ENCODE data around the gene XXYLT1. TPM values are rescaled to one million over a fixed set of nuclear protein-coding genes. Genes with fewer than 3 reads are reported as not detected.

XXYLT1 gene
- total RNA-seq, 2 experiments from 2014 or later, result 3.1 to 3.7 TPM

DNA sequence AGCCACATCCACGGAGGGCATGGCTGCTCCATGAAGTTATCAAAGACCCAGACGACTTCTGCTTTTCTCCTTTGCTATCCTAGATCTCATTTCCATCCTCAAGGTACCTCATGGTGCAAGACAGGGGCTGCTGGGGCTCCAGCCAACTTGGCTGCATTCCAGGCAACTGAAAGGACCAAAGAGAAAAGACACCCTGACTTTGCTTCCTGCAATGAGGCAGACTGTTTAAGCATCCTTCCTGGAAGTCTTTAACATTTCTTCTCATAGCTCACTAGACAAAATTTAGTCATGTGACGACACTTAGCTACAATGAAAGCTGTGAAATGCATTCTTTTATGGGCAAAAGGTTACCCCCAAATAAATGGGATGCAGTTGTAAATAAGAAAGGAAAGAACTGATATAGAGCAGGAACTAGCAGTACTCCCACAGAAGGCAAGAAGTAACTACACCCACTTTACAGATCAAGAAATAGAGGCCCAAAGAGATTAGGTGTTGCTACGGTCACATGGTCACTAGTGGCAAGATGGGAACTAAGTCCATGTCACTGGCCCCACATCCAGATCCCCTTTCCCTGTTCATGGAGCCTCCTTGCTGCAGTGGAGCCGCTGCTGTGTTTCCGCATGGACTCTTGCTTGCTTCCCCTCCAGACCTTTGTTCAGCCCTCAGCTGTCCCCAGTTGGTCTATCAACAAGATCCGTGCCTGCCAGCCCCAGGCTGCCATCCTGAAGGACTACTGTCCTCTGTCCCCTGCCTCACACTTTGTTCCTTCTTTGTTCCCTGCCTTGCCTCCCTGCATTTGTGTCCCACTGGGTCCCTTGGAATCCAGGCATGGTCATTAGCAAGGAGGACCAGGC lies 107.0 kb downstream of the XXYLT1 start:
- no peak for ATAC-seq (ENCODE audit: poor library complexity)
- no peaks in the 10 kb centered on the region for H3K36me3 ChIP-seq (ENCODE audit: insufficient read depth, low read length)
- Mint-ChIP-seq H3K4me1 (ENCODE audit: low read depth) (peaks cover 26% of the 10 kb centered on the region), H3K27me3 (no peaks in the 10 kb centered on the region), H3K36me3 (ENCODE audit: low read depth) (no peaks in the 10 kb centered on the region), H3K27ac (peak overlapping the region; percentile 74), H3K9me3 (no peaks in the 10 kb centered on the region), H3K4me3 (no peak overlapping the region)
- H3K27me3 ChIP-seq (ENCODE audit: control insufficient read depth in 1 of 2, insufficient read depth in 2 of 2, low read length in 2 of 2), result no peaks in the 10 kb centered on the region
- H3K4me3 ChIP-seq (ENCODE audit: low read length), result no peak overlapping the region
- intact Hi-C loops (cut with DNase I, micrococcal nuclease), result no loop called here
- TF ChIP-seq, protein P1, sequence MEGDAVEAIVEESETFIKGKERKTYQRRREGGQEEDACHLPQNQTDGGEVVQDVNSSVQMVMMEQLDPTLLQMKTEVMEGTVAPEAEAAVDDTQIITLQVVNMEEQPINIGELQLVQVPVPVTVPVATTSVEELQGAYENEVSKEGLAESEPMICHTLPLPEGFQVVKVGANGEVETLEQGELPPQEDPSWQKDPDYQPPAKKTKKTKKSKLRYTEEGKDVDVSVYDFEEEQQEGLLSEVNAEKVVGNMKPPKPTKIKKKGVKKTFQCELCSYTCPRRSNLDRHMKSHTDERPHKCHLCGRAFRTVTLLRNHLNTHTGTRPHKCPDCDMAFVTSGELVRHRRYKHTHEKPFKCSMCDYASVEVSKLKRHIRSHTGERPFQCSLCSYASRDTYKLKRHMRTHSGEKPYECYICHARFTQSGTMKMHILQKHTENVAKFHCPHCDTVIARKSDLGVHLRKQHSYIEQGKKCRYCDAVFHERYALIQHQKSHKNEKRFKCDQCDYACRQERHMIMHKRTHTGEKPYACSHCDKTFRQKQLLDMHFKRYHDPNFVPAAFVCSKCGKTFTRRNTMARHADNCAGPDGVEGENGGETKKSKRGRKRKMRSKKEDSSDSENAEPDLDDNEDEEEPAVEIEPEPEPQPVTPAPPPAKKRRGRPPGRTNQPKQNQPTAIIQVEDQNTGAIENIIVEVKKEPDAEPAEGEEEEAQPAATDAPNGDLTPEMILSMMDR (IDR thresholded peaks at IDR 0.05), result no peak
- ChIA-PET POLR2A (interaction anchor here (1.0 kb wide), 1 partner anchor 16 kb away, joined by 3 read pairs; no protein-coding TSS in a partner anchor), CTCF (no interaction called here)
- no peak for DNase-seq
- H3K9me3 ChIP-seq (ENCODE audit: control insufficient read depth in 1 of 2, insufficient read depth in 1 of 2, low read length in 2 of 2), result no peaks in the 10 kb centered on the region
- peaks cover 26% of the 10 kb centered on the region for H3K4me1 ChIP-seq (ENCODE audit: insufficient read depth, low read length)
- no peak overlapping the region for H3K27ac ChIP-seq (ENCODE audit: low read depth in 1 of 2, low read length in 2 of 2)

DNA sequence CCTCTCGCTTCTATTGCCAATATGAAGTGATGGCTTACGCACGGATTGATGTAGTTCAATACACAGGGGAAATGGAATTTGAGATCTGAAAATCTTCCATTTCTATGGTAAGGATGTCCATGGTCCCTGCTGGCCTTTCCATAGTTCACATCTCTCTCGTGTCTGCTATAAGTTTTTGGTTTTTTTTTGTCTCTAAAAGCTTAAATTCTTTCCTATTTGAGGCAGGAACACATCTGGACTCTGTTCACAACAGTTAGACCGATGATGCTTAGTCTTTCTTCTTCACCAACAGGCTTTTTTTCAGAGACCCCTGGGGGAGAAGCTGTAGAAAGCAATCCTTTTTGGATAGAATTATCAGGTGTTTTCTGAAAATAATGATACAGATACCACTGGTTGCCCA lies 108.1 kb downstream of the XXYLT1 start:
- Histone ChIP-seq H3K9me3 (ENCODE audit: control insufficient read depth in 1 of 2, insufficient read depth in 1 of 2, low read length in 2 of 2) (no peaks in the 10 kb centered on the region), H3K4me1 (ENCODE audit: insufficient read depth, low read length) (peaks cover 26% of the 10 kb centered on the region), H3K27me3 (ENCODE audit: control insufficient read depth in 1 of 2, insufficient read depth in 2 of 2, low read length in 2 of 2) (no peaks in the 10 kb centered on the region), H3K36me3 (ENCODE audit: insufficient read depth, low read length) (no peaks in the 10 kb centered on the region), H3K27ac (ENCODE audit: low read depth in 1 of 2, low read length in 2 of 2) (no peak overlapping the region), H3K4me3 (ENCODE audit: low read length) (no peak overlapping the region)
- H3K27ac Mint-ChIP-seq, result peak overlapping the region; percentile 74
- CTCF ChIA-PET, result interaction anchor here (2.0 kb wide), 1 partner anchor 29 kb away, joined by 5 read pairs; no protein-coding TSS in a partner anchor
- H3K4me3 Mint-ChIP-seq, result no peak overlapping the region
- no peaks in the 10 kb centered on the region for H3K27me3 Mint-ChIP-seq
- H3K36me3 Mint-ChIP-seq (ENCODE audit: low read depth), result no peaks in the 10 kb centered on the region
- TF ChIP-seq, protein P1 (IDR thresholded peaks at IDR 0.05), result no peak
- ATAC-seq (ENCODE audit: poor library complexity) (no peak), DNase-seq (no peak)
- intact Hi-C loops (cut with DNase I, micrococcal nuclease), result no loop called here
- peaks cover 30% of the 10 kb centered on the region for H3K4me1 Mint-ChIP-seq (ENCODE audit: low read depth)
- no peaks in the 10 kb centered on the region for H3K9me3 Mint-ChIP-seq
- POLR2A ChIA-PET, result interaction anchor here (1.2 kb wide), 1 partner anchor 20 kb away, joined by 4 read pairs; no protein-coding TSS in a partner anchor

DNA sequence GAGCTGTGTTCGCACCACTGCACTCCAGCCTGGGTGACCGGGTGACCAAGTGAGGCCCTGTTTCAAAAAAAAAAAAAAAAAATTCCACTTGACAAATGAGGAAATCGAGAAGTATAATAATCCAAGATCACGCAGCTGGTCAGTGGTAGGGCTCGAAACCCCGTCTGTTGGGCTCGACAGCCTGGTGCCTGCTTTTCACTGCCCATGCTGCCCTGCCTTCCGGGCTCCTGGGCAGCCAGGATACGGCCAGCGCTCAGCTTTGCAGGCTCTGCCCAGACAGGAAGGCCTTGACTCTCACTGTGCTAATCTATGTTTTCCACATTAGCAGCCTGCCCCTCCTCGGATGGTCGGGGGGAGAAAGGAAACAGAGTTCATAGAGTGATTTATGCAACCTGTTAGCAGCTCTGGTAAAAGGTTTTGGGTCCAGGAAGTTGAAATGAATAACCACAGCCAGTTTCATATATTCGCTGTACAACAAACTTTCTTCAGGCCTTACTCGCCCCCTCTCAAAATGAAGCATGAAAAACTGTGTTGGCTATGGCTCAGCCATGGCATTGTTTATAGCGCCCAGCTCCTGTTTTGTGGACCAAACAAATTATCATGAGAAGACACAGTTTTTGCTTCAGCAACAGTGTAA lies 108.8 kb downstream of the XXYLT1 start:
- TF ChIP-seq, protein P1 (IDR thresholded peaks at IDR 0.05), result no peak
- Histone ChIP-seq H3K36me3 (ENCODE audit: insufficient read depth, low read length) (no peaks in the 10 kb centered on the region), H3K27me3 (ENCODE audit: control insufficient read depth in 1 of 2, insufficient read depth in 2 of 2, low read length in 2 of 2) (no peaks in the 10 kb centered on the region), H3K9me3 (ENCODE audit: control insufficient read depth in 1 of 2, insufficient read depth in 1 of 2, low read length in 2 of 2) (no peaks in the 10 kb centered on the region), H3K27ac (ENCODE audit: low read depth in 1 of 2, low read length in 2 of 2) (no peak overlapping the region), H3K4me3 (ENCODE audit: low read length) (no peak overlapping the region), H3K4me1 (ENCODE audit: insufficient read depth, low read length) (peaks cover 30% of the 10 kb centered on the region)
- peaks cover 30% of the 10 kb centered on the region for H3K4me1 Mint-ChIP-seq (ENCODE audit: low read depth)
- H3K9me3 Mint-ChIP-seq, result no peaks in the 10 kb centered on the region
- DNase-seq, result peak in 4 of 14 experiments; percentile 4 to 58 (median 18)
- ChIA-PET CTCF (interaction anchor here (0.6 to 2.0 kb wide), 2 partner anchors 28 to 83 kb away, joined by 4 to 5 read pairs; no protein-coding TSS in a partner anchor), POLR2A (interaction anchor here (0.6 to 1.2 kb wide), 2 partner anchors 20 to 65 kb away, joined by 3 to 4 read pairs; no protein-coding TSS in a partner anchor)
- H3K27me3 Mint-ChIP-seq, result no peaks in the 10 kb centered on the region
- peak; percentile 55 for ATAC-seq (ENCODE audit: poor library complexity)
- intact Hi-C loops (cut with DNase I, micrococcal nuclease), result no loop called here
- peak overlapping the region; percentile 74 for H3K27ac Mint-ChIP-seq
- no peaks in the 10 kb centered on the region for H3K36me3 Mint-ChIP-seq (ENCODE audit: low read depth)
- H3K4me3 Mint-ChIP-seq, result no peak overlapping the region
